PC-9 (cell line): ENCODE results near the gene SPRYD7. TPM values are rescaled to one million over a fixed set of nuclear protein-coding genes. Genes with fewer than 3 reads are reported as not detected.

Source experiments
- Bru-seq: library from RNA; stranded (reverse); fragments of 400-500 nt; gene quantifications from one replicate; lab custom pipeline; 2021; lab: Mats Ljungman, UMichigan
- BruChase-seq, 2 experiments: library from RNA; stranded (reverse); fragments of 400-500 nt; gene quantifications; one replicate each; lab custom pipeline; 2021; lab: Mats Ljungman, UMichigan
- BruUV-seq: library from RNA; stranded (reverse); fragments of 400-500 nt; replicated peaks from 2 replicates; lab custom pipeline; 2021; lab: Mats Ljungman, UMichigan
- CTCF ChIA-PET: fragments of 300-600 bp; sonication (Branson Sonifier 250); formaldehyde crosslinking; loops from one replicate; lab custom pipeline; 2022; ENCODE audit warnings: antibody characterized with exemption; lab: Charles Lee
- POLR2A ChIA-PET: fragments of 300-600 bp; sonication (Branson Sonifier 250); formaldehyde crosslinking; loops from one replicate; lab custom pipeline; 2022; ENCODE audit warnings: antibody characterized with exemption; ENCODE audit not compliant: unreplicated experiment; lab: Charles Lee
- DNase-seq, 2 experiments: peaks; one replicate each; pipeline versions ENCODE4 v3.0.0 to v3.0.0-alpha.2; 2015 to 2022; ENCODE audit warnings: mixed read lengths in 1 of 2
- H2AFZ ChIP-seq: fragments of 200-600 bp; sonication (generic); 2 replicates; pipeline ENCODE4 v1.8.1; 2017; ENCODE audit warnings: antibody characterized with exemption
- H3F3A ChIP-seq: fragments of 200-600 bp; sonication (generic); 2 replicates; pipeline ENCODE4 v1.8.1; 2017; ENCODE audit warnings: antibody characterized with exemption, mild to moderate bottlenecking, low read depth; ENCODE audit not compliant: insufficient read depth
- H3K27ac ChIP-seq: fragments of 200-600 bp; sonication (generic); 2 replicates; pipeline ENCODE4 v1.6.1; 2016; ENCODE audit warnings: mixed run types
- H3K27me3 ChIP-seq: fragments of 200-600 bp; sonication (generic); 2 replicates; pipeline ENCODE4 v1.6.1; 2016; ENCODE audit warnings: low read depth, mixed run types; ENCODE audit not compliant: insufficient read depth
- H3K36me3 ChIP-seq: fragments of 200-600 bp; sonication (generic); 2 replicates; pipeline ENCODE4 v1.6.1; 2016; ENCODE audit warnings: low read depth, mixed run types
- H3K4me1 ChIP-seq: fragments of 200-600 bp; sonication (generic); replicated peaks from 2 replicates; pipeline ENCODE4 v1.6.1; 2016; ENCODE audit warnings: mixed run types; ENCODE audit not compliant: insufficient read depth
- H3K4me2 ChIP-seq: fragments of 200-600 bp; sonication (generic); 2 replicates; pipeline ENCODE4 v1.6.1; 2017; ENCODE audit warnings: mixed run types
- H3K4me3 ChIP-seq: fragments of 200-600 bp; sonication (generic); 2 replicates; pipeline ENCODE4 v1.6.1; 2016; ENCODE audit warnings: mixed run types
- H3K79me2 ChIP-seq: fragments of 200-600 bp; sonication (generic); 2 replicates; pipeline ENCODE4 v1.6.1; 2017; ENCODE audit warnings: low read depth, mixed run types
- H3K9me2 ChIP-seq: fragments of 200-600 bp; sonication (generic); 2 replicates; pipeline ENCODE4 v1.8.1; 2017; ENCODE audit warnings: mild to moderate bottlenecking; ENCODE audit not compliant: insufficient read depth
- H3K9me3 ChIP-seq: fragments of 200-600 bp; sonication (generic); 2 replicates; pipeline ENCODE4 v1.8.1; 2016; ENCODE audit warnings: low read depth; ENCODE audit not compliant: insufficient read depth
- H4K20me1 ChIP-seq: fragments of 200-600 bp; sonication (generic); 2 replicates; pipeline ENCODE4 v1.8.1; 2017; ENCODE audit not compliant: insufficient read depth
- EZH2 ChIP-seq: fragments of 200-600 bp; sonication (generic); IDR thresholded peaks from 2 replicates; pipeline ENCODE4 v1.8.0; 2017; ENCODE audit warnings: antibody characterized with exemption, low read depth
- intact Hi-C: fragments of 100-400 bp; cut with micrococcal nuclease; formaldehyde crosslinking; loops from one replicate; pipeline ENCODE4 v1.10.0; 2022; ENCODE audit not compliant: unreplicated experiment
- long read RNA-seq: library from polyadenylated mRNA; stranded (forward); transcript quantifications from one replicate; pipeline ENCODE4 v2.0.0, GENCODE V29; 2022
- total RNA-seq: library from RNA; stranded (reverse); gene quantifications from 2 replicates; pipeline ENCODE4 v1.2.3, GENCODE V29; 2021
- TF ChIP-seq, protein P1 (sequence below): fragments of 200-600 bp; sonication (generic); conservative IDR thresholded peaks from 2 replicates; pipeline ENCODE4 v1.6.1; 2017; ENCODE audit warnings: mixed run types, antibody characterized with exemption, mild to moderate bottlenecking, moderate library complexity

The SPRYD7 gene, protein sequence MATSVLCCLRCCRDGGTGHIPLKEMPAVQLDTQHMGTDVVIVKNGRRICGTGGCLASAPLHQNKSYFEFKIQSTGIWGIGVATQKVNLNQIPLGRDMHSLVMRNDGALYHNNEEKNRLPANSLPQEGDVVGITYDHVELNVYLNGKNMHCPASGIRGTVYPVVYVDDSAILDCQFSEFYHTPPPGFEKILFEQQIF
- total RNA-seq (5.3 and 6.4 TPM in 2 replicates), Bru-seq, nascent RNA (percentile 67 among the genes with signal in this experiment), BruChase-seq, experiment 1, labeled RNA remaining after a 2-hour chase (percentile 59 among the genes with signal in this experiment), BruChase-seq, experiment 2, labeled RNA remaining after a 6-hour chase (percentile 68 among the genes with signal in this experiment)
- long read RNA-seq, transcript SPRYD7-201 (5 exons, 3,053 nt) = major isoform, 28 of 59 reads
- long read RNA-seq, partial matches to known transcripts = 17 of 59 reads
- long read RNA-seq, other reads (novel, unspliced or antisense) = 11 of 59 reads

GRCh38 chr13:49936075-49936967, at the start of gene SPRYD7:
Gene SPRYD7, minus strand, starts transcription at chr13:49936340. Its CDS starts 105 bp downstream, at chr13:49936235.
- TF ChIP-seq, protein P1, sequence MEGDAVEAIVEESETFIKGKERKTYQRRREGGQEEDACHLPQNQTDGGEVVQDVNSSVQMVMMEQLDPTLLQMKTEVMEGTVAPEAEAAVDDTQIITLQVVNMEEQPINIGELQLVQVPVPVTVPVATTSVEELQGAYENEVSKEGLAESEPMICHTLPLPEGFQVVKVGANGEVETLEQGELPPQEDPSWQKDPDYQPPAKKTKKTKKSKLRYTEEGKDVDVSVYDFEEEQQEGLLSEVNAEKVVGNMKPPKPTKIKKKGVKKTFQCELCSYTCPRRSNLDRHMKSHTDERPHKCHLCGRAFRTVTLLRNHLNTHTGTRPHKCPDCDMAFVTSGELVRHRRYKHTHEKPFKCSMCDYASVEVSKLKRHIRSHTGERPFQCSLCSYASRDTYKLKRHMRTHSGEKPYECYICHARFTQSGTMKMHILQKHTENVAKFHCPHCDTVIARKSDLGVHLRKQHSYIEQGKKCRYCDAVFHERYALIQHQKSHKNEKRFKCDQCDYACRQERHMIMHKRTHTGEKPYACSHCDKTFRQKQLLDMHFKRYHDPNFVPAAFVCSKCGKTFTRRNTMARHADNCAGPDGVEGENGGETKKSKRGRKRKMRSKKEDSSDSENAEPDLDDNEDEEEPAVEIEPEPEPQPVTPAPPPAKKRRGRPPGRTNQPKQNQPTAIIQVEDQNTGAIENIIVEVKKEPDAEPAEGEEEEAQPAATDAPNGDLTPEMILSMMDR = peak; percentile 94
- TF ChIP-seq EZH2 = no peak
- Histone ChIP-seq H3K79me2 (peaks cover 24% of the 10 kb centered on the region), H2AFZ (peak within 1 kb of the TSS; percentile 96), H3F3A (peaks cover 8% of the 10 kb centered on the region; the same call in 1 of the 2 replicates), H3K27me3 (no peaks in the 10 kb centered on the region), H4K20me1 (no peaks in the 10 kb centered on the region), H3K4me3 (peak within 1 kb of the TSS; percentile 90), H3K4me1 (peaks cover 9% of the 10 kb centered on the region), H3K27ac (peak within 1 kb of the TSS; percentile 59), H3K9me3 (no peaks in the 10 kb centered on the region), H3K4me2 (peak within 1 kb of the TSS; percentile 85), H3K9me2 (no peaks in the 10 kb centered on the region), H3K36me3 (no peaks in the 10 kb centered on the region)
- ChIA-PET CTCF (interaction anchor here (0.5 to 1.4 kb wide), 9 partner anchors 61 to 976 kb away, joined by 3 to 10 read pairs (median 7); partner anchors contain the start of gene TRIM13), POLR2A (interaction anchor here (0.6 to 0.7 kb wide), 6 partner anchors 39 to 923 kb away, joined by 4 to 6 read pairs (median 5); partner anchors contain the start of genes PHF11 and TRIM13)
- peak; percentile 92 to 99 for DNase-seq
- BruUV-seq = TSS peak; percentile 47
- intact Hi-C loops = loop anchor here (1.0 to 5.0 kb wide), 4 partner anchors 60 to 1134 kb away; partner anchors contain the start of genes EBPL and TRIM13

DNA sequence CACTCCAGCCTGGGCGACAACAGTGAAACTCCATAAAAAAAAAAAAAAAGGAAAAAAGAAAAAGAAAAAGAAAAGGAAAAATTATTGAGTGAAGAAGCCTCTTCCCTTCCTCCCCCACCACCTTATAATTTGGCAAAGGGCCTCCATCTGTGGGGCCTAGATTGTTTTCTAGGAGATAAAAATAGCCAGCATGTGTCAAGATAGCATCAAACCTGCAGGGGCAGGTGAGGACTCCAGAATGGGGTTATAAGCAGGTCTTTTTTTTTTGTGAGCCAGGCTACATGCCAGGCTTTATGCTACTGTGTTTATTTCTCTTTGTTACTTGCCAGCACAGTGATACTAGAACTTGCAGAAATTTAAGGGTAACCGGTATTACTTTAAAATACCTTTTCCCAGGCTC, 49.0 kb upstream of the SPRYD7 start:
- Histone ChIP-seq H3K9me2 (no peaks in the 10 kb centered on the region), H3K27me3 (no peaks in the 10 kb centered on the region), H3K36me3 (no peaks in the 10 kb centered on the region), H3F3A (no peaks in the 10 kb centered on the region), H3K4me2 (no peak overlapping the region), H4K20me1 (no peaks in the 10 kb centered on the region), H3K27ac (no peak overlapping the region), H3K79me2 (no peaks in the 10 kb centered on the region), H3K4me3 (no peak overlapping the region), H3K9me3 (no peaks in the 10 kb centered on the region), H2AFZ (no peak overlapping the region), H3K4me1 (no peaks in the 10 kb centered on the region)
- intact Hi-C loops = no loop called here
- TF ChIP-seq, protein P1 = no peak
- TF ChIP-seq EZH2 = no peak
- BruUV-seq = no TSS peak
- ChIA-PET POLR2A (no interaction called here), CTCF (no interaction called here)
- no peak for DNase-seq

GRCh38 chr13:49980266-49980665, 44.1 kb upstream of the SPRYD7 start:
- intact Hi-C loops = no loop called here
- BruUV-seq = no TSS peak
- Histone ChIP-seq H3K36me3 (no peaks in the 10 kb centered on the region), H2AFZ (no peak overlapping the region), H3K79me2 (no peaks in the 10 kb centered on the region), H3F3A (no peaks in the 10 kb centered on the region), H3K4me3 (no peak overlapping the region), H3K9me3 (no peaks in the 10 kb centered on the region), H3K9me2 (no peaks in the 10 kb centered on the region), H3K27me3 (no peaks in the 10 kb centered on the region), H3K4me2 (no peak overlapping the region), H4K20me1 (no peaks in the 10 kb centered on the region), H3K4me1 (no peaks in the 10 kb centered on the region), H3K27ac (no peak overlapping the region)
- no peak for DNase-seq
- ChIA-PET POLR2A (no interaction called here), CTCF (interaction anchor here (1.4 kb wide), 1 partner anchor 17 kb away, joined by 5 read pairs; no protein-coding TSS in a partner anchor)
- TF ChIP-seq, protein P1 = no peak
- TF ChIP-seq EZH2 = no peak
